CD8-positive, alpha-beta memory T cell (primary cell): ENCODE results near the gene OPN4. TPM values are rescaled to one million over a fixed set of nuclear protein-coding genes. Genes with fewer than 3 reads are reported as not detected.

ENCODE experiments used
- CTCF ChIA-PET: fragments of 350-600 bp; sonication (Branson Sonifier 250); formaldehyde crosslinking; loops from one replicate; lab custom pipeline; 2021; ENCODE audit warnings: antibody characterized with exemption; lab: Charles Lee
- POLR2A ChIA-PET: fragments of 350-600 bp; sonication (Branson Sonifier 250); formaldehyde crosslinking; loops from one replicate; lab custom pipeline; 2021; ENCODE audit warnings: antibody characterized with exemption; lab: Charles Lee
- DNase-seq, 5 donors: peaks; one replicate each; pipeline versions ENCODE4 v3.0.0 to v3.0.0-alpha.2; 2020 to 2022; ENCODE audit warnings: mixed read lengths in 1 of 5
- H3K27ac ChIP-seq: one replicate; pipeline ENCODE4 v1.7.0; 2013; ENCODE audit warnings: low read depth, mild to moderate bottlenecking, low read length, moderate library complexity
- H3K27me3 ChIP-seq: 2 replicates; pipeline ENCODE4 v1.7.0; 2013; ENCODE audit warnings: low read length, mild to moderate bottlenecking; ENCODE audit not compliant: insufficient read depth, poor library complexity, severe bottlenecking
- H3K36me3 ChIP-seq: 2 replicates; pipeline ENCODE4 v1.7.0; 2013; ENCODE audit warnings: mild to moderate bottlenecking, low read length, moderate library complexity; ENCODE audit not compliant: insufficient read depth
- H3K4me1 ChIP-seq: 2 replicates; pipeline ENCODE4 v1.7.0; 2013; ENCODE audit warnings: mild to moderate bottlenecking, low read length, moderate library complexity; ENCODE audit not compliant: insufficient read depth
- H3K4me3 ChIP-seq: 2 replicates; pipeline ENCODE4 v1.7.0; 2013; ENCODE audit warnings: mild to moderate bottlenecking, low read length
- H3K9me3 ChIP-seq: 2 replicates; pipeline ENCODE4 v1.7.0; 2013; ENCODE audit warnings: mild to moderate bottlenecking, low read length
- H3K27ac Mint-ChIP-seq, 8 donors: one replicate each; pipeline ENCODE4 v1.8.0; 2020 to 2021; ENCODE audit warnings: mixed read lengths in 8 of 8, mild to moderate bottlenecking in 6 of 8, inconsistent platforms in 3 of 8, moderate library complexity in 3 of 8
- H3K27me3 Mint-ChIP-seq, 2 donors: one replicate each; pipeline ENCODE4 v1.8.0; 2020 to 2021; ENCODE audit warnings: mixed read lengths in 2 of 2, mild to moderate bottlenecking in 1 of 2, moderate library complexity in 1 of 2
- H3K36me3 Mint-ChIP-seq, 3 donors: one replicate each; pipeline ENCODE4 v1.8.0; 2020 to 2021; ENCODE audit warnings: mixed read lengths in 3 of 3, inconsistent platforms in 1 of 3, mild to moderate bottlenecking in 1 of 3
- H3K4me1 Mint-ChIP-seq, 3 donors: one replicate each; pipeline ENCODE4 v1.8.0; 2020 to 2021; ENCODE audit warnings: mixed read lengths in 3 of 3, inconsistent platforms in 1 of 3, mild to moderate bottlenecking in 1 of 3
- H3K4me3 Mint-ChIP-seq, 7 donors: one replicate each; pipeline ENCODE4 v1.8.0; 2020 to 2021; ENCODE audit warnings: mixed read lengths in 7 of 7, mild to moderate bottlenecking in 6 of 7, moderate library complexity in 4 of 7, inconsistent platforms in 2 of 7
- H3K9me3 Mint-ChIP-seq, 5 donors: one replicate each; pipeline ENCODE4 v1.8.0; 2020 to 2022; ENCODE audit warnings: mixed read lengths in 5 of 5, mild to moderate bottlenecking in 3 of 5, moderate library complexity in 2 of 5, inconsistent platforms in 1 of 5
- polyA plus RNA-seq: library from polyadenylated mRNA; unstranded; fragments of 300-500 nt; fragmentation: Illumina TruSeq; gene quantifications from one replicate; pipeline ENCODE4 v1.2.3, GENCODE V29; 2021
- total RNA-seq, 2 experiments: library from RNA; stranded (reverse); gene quantifications; one replicate each; pipeline ENCODE4 v1.2.3, GENCODE V29; 2021

OPN4 gene
- total and polyA plus RNA-seq, 3 experiments from 2014 or later: not detected

GRCh38 chr10:86710987-86711512 is 56.7 kb downstream of the OPN4 start:
- H3K4me1 Mint-ChIP-seq: peaks cover 11 to 17% (median 14%) of the 10 kb centered on the region in 3 donors
- H3K27ac Mint-ChIP-seq: peak overlapping the region; percentile 94 to 98 (median 97)
- Histone ChIP-seq H3K4me1 (peaks cover 11% of the 10 kb centered on the region), H3K4me3 (peak overlapping the region; percentile 62), H3K27me3 (no peaks in the 10 kb centered on the region), H3K36me3 (no peaks in the 10 kb centered on the region), H3K27ac (peak overlapping the region; percentile 52), H3K9me3 (no peaks in the 10 kb centered on the region)
- H3K27me3 Mint-ChIP-seq: no peaks in the 10 kb centered on the region
- no peaks in the 10 kb centered on the region for H3K9me3 Mint-ChIP-seq
- no peaks in the 10 kb centered on the region for H3K36me3 Mint-ChIP-seq
- POLR2A ChIA-PET: interaction anchor here (1.5 kb wide), 1 partner anchor 260 kb away, joined by 5 read pairs; no protein-coding TSS in a partner anchor
- CTCF ChIA-PET: interaction anchor here (1.9 kb wide), 1 partner anchor 189 kb away, joined by 9 read pairs; no protein-coding TSS in a partner anchor
- DNase-seq: peak; percentile 76 to 90 (median 83)
- peak overlapping the region; percentile 87 to 94 (median 91) for H3K4me3 Mint-ChIP-seq

GRCh38 chr10:86711513-86712316 is 57.4 kb downstream of the OPN4 start:
- Histone ChIP-seq H3K27me3 (no peaks in the 10 kb centered on the region), H3K27ac (peak overlapping the region; percentile 52), H3K4me3 (peak overlapping the region; percentile 62), H3K4me1 (peaks cover 11% of the 10 kb centered on the region), H3K9me3 (no peaks in the 10 kb centered on the region), H3K36me3 (no peaks in the 10 kb centered on the region)
- H3K36me3 Mint-ChIP-seq: no peaks in the 10 kb centered on the region
- ChIA-PET POLR2A (interaction anchor here (1.4 to 1.5 kb wide), 2 partner anchors 257 to 259 kb away, joined by 3 to 5 read pairs; partner anchors contain the start of gene ADIRF), CTCF (interaction anchor here (1.4 to 1.9 kb wide), 2 partner anchors 18 to 188 kb away, joined by 5 to 9 read pairs; no protein-coding TSS in a partner anchor)
- H3K27me3 Mint-ChIP-seq: no peaks in the 10 kb centered on the region
- peaks cover 11 to 17% (median 14%) of the 10 kb centered on the region in 3 donors for H3K4me1 Mint-ChIP-seq
- H3K27ac Mint-ChIP-seq: peak overlapping the region; percentile 69 to 96 (median 94)
- no peaks in the 10 kb centered on the region for H3K9me3 Mint-ChIP-seq
- peak overlapping the region; percentile 81 to 94 (median 86) for H3K4me3 Mint-ChIP-seq
- peak; percentile 27 to 73 (median 45) for DNase-seq

DNA sequence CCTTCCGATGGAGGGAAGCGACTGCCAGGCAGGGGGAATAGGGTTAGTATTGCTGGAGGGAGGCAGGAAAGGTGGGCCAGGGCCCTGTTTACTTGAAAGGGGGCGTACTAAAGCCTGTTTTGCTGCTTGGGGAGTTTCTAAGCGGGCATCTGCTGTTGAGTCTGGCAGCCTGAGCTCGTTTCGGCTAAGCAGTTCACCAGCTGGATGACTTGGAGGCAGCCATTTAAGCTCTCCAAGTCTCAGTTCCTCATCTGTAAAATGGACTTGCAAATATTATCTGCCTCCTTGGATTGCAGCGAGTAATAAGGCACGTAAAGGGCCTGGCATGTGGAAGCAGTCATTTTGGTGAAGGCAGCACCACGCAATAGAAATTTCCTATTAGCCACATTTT is 58.0 kb downstream of the OPN4 start:
- DNase-seq: no peak
- peak overlapping the region; percentile 81 to 93 (median 85) for H3K4me3 Mint-ChIP-seq
- H3K27me3 Mint-ChIP-seq: no peaks in the 10 kb centered on the region
- peaks cover 11% of the 10 kb centered on the region for H3K4me1 ChIP-seq
- no peaks in the 10 kb centered on the region for H3K9me3 ChIP-seq
- CTCF ChIA-PET: interaction anchor here (1.4 to 1.9 kb wide), 2 partner anchors 18 to 187 kb away, joined by 5 to 9 read pairs; no protein-coding TSS in a partner anchor
- peak overlapping the region; percentile 30 for H3K4me3 ChIP-seq
- H3K27ac ChIP-seq: peak overlapping the region; percentile 43
- peak overlapping the region; percentile 69 to 96 (median 94) for H3K27ac Mint-ChIP-seq
- no peaks in the 10 kb centered on the region for H3K27me3 ChIP-seq
- H3K36me3 ChIP-seq: no peaks in the 10 kb centered on the region
- H3K4me1 Mint-ChIP-seq: peaks cover 11 to 17% (median 14%) of the 10 kb centered on the region in 3 donors
- H3K36me3 Mint-ChIP-seq: no peaks in the 10 kb centered on the region
- H3K9me3 Mint-ChIP-seq: no peaks in the 10 kb centered on the region
- POLR2A ChIA-PET: interaction anchor here (0.6 to 1.5 kb wide), 3 partner anchors 256 to 320 kb away, joined by 3 to 5 read pairs (median 5); partner anchors contain the start of gene ADIRF

DNA sequence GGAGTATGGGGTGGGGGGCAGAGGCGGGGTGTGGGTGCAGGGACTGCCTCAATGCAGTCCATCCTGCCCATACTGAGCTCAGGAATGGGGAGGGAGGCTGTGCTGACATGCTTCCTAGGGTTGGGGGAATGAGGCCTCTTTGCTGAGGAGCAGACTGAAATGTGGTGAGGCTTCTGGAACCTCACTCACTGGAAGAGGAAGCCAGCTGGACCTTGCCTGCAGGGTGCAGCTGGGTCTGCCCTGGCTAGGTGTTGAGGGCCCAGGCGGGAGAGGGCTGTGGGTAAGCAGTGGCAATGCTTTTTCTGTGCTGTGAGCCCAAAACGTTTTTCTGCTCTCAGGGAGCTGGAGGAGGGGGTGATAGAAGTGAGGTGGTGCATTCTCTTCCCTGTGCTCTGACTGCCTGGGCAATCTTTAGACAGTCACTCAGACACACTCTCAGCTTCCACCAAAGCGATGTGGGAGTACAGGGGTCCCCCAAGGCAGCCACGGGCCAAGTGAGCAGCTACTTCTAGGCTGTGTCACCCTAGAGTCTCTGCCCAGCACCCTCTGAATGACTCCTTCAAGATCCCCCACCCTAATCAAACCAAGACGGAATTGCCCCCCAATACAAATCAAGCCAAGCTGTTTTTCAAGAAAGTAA is 60.9 kb downstream of the OPN4 start:
- DNase-seq: no peak
- no peak overlapping the region for H3K27ac ChIP-seq
- Mint-ChIP-seq H3K4me1 (peaks cover 9 to 14% (median 14%) of the 10 kb centered on the region in 3 donors), H3K9me3 (no peaks in the 10 kb centered on the region), H3K27me3 (peaks cover 0 to 5% of the 10 kb centered on the region in 2 donors), H3K27ac (peak overlapping the region in 1 of 8 donors; percentile 35), H3K36me3 (no peaks in the 10 kb centered on the region), H3K4me3 (no peak overlapping the region)
- ChIA-PET POLR2A (interaction anchor here (1.1 kb wide), 1 partner anchor 314 kb away, joined by 3 read pairs; no protein-coding TSS in a partner anchor), CTCF (no interaction called here)
- no peaks in the 10 kb centered on the region for H3K27me3 ChIP-seq
- H3K36me3 ChIP-seq: no peaks in the 10 kb centered on the region
- H3K9me3 ChIP-seq: no peaks in the 10 kb centered on the region
- H3K4me3 ChIP-seq: no peak overlapping the region
- H3K4me1 ChIP-seq: peaks cover 11% of the 10 kb centered on the region

DNA sequence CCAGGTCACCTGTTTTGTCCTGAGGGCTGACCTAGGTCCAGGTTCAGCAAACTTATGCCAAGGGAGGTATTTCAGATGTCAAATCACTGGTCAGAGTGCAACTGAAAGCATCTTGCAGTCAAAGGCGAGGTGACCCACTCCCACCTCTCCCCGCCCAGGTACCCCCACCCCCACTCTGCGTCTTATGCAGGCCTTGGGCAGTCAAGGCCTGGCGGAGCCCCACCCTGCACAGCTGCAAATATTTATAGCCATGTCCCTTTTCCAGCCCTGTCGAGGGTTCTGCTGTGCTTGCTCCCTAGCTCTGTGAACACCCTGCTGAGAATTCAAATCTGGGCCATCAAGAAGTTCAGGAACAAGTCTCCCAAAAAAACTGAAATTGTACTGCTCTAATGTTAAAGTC is 61.5 kb downstream of the OPN4 start:
- H3K27me3 Mint-ChIP-seq: peaks cover 1 to 9% of the 10 kb centered on the region in 2 donors
- Histone ChIP-seq H3K9me3 (no peaks in the 10 kb centered on the region), H3K27ac (no peak overlapping the region), H3K4me3 (no peak overlapping the region), H3K36me3 (no peaks in the 10 kb centered on the region), H3K4me1 (peaks cover 8% of the 10 kb centered on the region), H3K27me3 (no peaks in the 10 kb centered on the region)
- no peak for DNase-seq
- ChIA-PET POLR2A (interaction anchor here (1.1 kb wide), 1 partner anchor 314 kb away, joined by 3 read pairs; no protein-coding TSS in a partner anchor), CTCF (no interaction called here)
- no peak overlapping the region for H3K27ac Mint-ChIP-seq
- H3K4me1 Mint-ChIP-seq: peaks cover 7 to 10% (median 9%) of the 10 kb centered on the region in 3 donors
- no peaks in the 10 kb centered on the region for H3K36me3 Mint-ChIP-seq
- peaks cover 0 to 1% (median 0%) of the 10 kb centered on the region in 5 donors for H3K9me3 Mint-ChIP-seq
- no peak overlapping the region for H3K4me3 Mint-ChIP-seq

Other genes starting within 250 kb of the OPN4 start
- 10 to 100 TPM; 49.7 to 54.2 TPM for gene WAPL, start 132.8 kb upstream of the OPN4 start, total RNA-seq
- gene WAPL, start 132.8 kb upstream of the OPN4 start, polyA plus RNA-seq: 41.9 TPM
- under 1 TPM; 0.04 to 0.07 TPM for gene LDB3, start 14.0 kb downstream of the OPN4 start, total RNA-seq
- not detected for gene LDB3, start 14.0 kb downstream of the OPN4 start, polyA plus RNA-seq
- 10 to 100 TPM; 20.9 to 21.9 TPM for gene BMPR1A, start 102.1 kb downstream of the OPN4 start, total RNA-seq
- gene BMPR1A, start 102.1 kb downstream of the OPN4 start, polyA plus RNA-seq: 6.4 TPM